IMR-90 (cell line): Measurements from ENCODE around the gene STOX2. TPM values are rescaled to one million over a fixed set of nuclear protein-coding genes. Genes with fewer than 3 reads are reported as not detected.
A peak's percentile ranks its signal among the peaks of the same experiment; 100 is the strongest.

Experiments used
- ATAC-seq: fragments of 200-7000 bp; cut with Tn5 transposase; 2 replicates; pipeline ENCODE4 v1.9.1; 2020; ENCODE audit warnings: low read depth, mild to moderate bottlenecking, moderate library complexity
- BruUV-seq: library from RNA; stranded (reverse); fragments of 400-500 nt; replicated peaks from 2 replicates; lab custom pipeline; 2021; lab: Mats Ljungman, UMichigan
- CTCF ChIA-PET: fragments of 300-600 bp; formaldehyde crosslinking; extraction: SDS; loops from one replicate; lab custom pipeline; 2021; ENCODE audit warnings: antibody characterized with exemption; lab: Yijun Ruan, JAX
- POLR2A ChIA-PET: fragments of 300-600 bp; sonication (Branson Sonifier 250); formaldehyde crosslinking; loops from one replicate; lab custom pipeline; 2022; ENCODE audit warnings: antibody characterized with exemption; ENCODE audit not compliant: unreplicated experiment; lab: Charles Lee
- DNase-seq: peaks from one replicate; pipeline ENCODE4 v3.0.0; 2013
- H2AFZ ChIP-seq: replicated peaks from 2 replicates; pipeline ENCODE3; 2013; ENCODE audit warnings: low read length, mild to moderate bottlenecking; ENCODE audit not compliant: poor library complexity
- H2AK5ac ChIP-seq: 2 replicates; pipeline ENCODE4 v1.6.1; 2013; ENCODE audit warnings: low read depth, low read length, inconsistent platforms
- H2AK9ac ChIP-seq: replicated peaks from 2 replicates; pipeline ENCODE3; 2013; ENCODE audit warnings: mild to moderate bottlenecking, low read depth, low read length, moderate library complexity; ENCODE audit not compliant: poor library complexity
- H2BK120ac ChIP-seq: 2 replicates; pipeline ENCODE4 v1.6.1; 2013; ENCODE audit warnings: low read depth, low read length, inconsistent platforms
- H2BK15ac ChIP-seq: 3 replicates; pipeline ENCODE4 v1.6.1; 2013; ENCODE audit warnings: low read depth, low read length, inconsistent platforms
- H2BK20ac ChIP-seq: 2 replicates; pipeline ENCODE4 v1.6.1; 2013; ENCODE audit warnings: low read depth, mild to moderate bottlenecking, inconsistent platforms, low read length, moderate library complexity
- H2BK5ac ChIP-seq: 2 replicates; pipeline ENCODE4 v1.6.1; 2013; ENCODE audit warnings: mild to moderate bottlenecking, low read depth, low read length, inconsistent platforms; ENCODE audit not compliant: poor library complexity, severe bottlenecking
- H3K14ac ChIP-seq: replicated peaks from 2 replicates; pipeline ENCODE4 v1.6.1; 2013; ENCODE audit warnings: low read depth, low read length, inconsistent platforms
- H3K18ac ChIP-seq: 2 replicates; pipeline ENCODE4 v1.6.1; 2013; ENCODE audit warnings: low read depth, low read length, control low read depth
- H3K23ac ChIP-seq: 2 replicates; pipeline ENCODE4 v1.6.1; 2013; ENCODE audit warnings: low read depth, low read length, inconsistent platforms
- H3K27ac ChIP-seq: 2 replicates; pipeline ENCODE4 v1.5.1; 2013; ENCODE audit warnings: mild to moderate bottlenecking, control low read depth, low read length; ENCODE audit not compliant: insufficient read depth
- H3K27me3 ChIP-seq: 2 replicates; pipeline ENCODE4 v1.6.1; 2013; ENCODE audit warnings: low read length; ENCODE audit not compliant: control insufficient read depth, insufficient read depth
- H3K36me3 ChIP-seq: 2 replicates; pipeline ENCODE4 v1.6.1; 2013; ENCODE audit warnings: low read length, mixed read lengths; ENCODE audit not compliant: control insufficient read depth, insufficient read depth
- H3K4ac ChIP-seq: 2 replicates; pipeline ENCODE4 v1.6.1; 2013; ENCODE audit warnings: low read depth, low read length, inconsistent platforms
- H3K4me1 ChIP-seq: 2 replicates; pipeline ENCODE4 v1.6.1; 2013; ENCODE audit warnings: low read length, mixed read lengths; ENCODE audit not compliant: control insufficient read depth, insufficient read depth
- H3K4me2 ChIP-seq: 2 replicates; pipeline ENCODE4 v1.6.1; 2013; ENCODE audit warnings: low read depth, mild to moderate bottlenecking, control low read depth, low read length, moderate library complexity
- H3K4me3 ChIP-seq: 2 replicates; pipeline ENCODE4 v1.5.1; 2013; ENCODE audit warnings: low read depth, mild to moderate bottlenecking, control low read depth, low read length, moderate library complexity; ENCODE audit not compliant: insufficient read depth
- H3K56ac ChIP-seq: 2 replicates; pipeline ENCODE4 v1.6.1; 2013; ENCODE audit warnings: low read length, inconsistent platforms; ENCODE audit not compliant: insufficient read depth; ENCODE audit errors: extremely low read depth
- H3K79me1 ChIP-seq, 2 experiments: 2 replicates each; pipeline ENCODE4 v1.6.1; 2013; ENCODE audit warnings: low read length in 2 of 2, inconsistent platforms in 1 of 2, low read depth in 1 of 2
- H3K9ac ChIP-seq: 2 replicates; pipeline ENCODE4 v1.6.1; 2013; ENCODE audit warnings: low read depth, low read length, control low read depth
- H3K9me1 ChIP-seq: 2 replicates; pipeline ENCODE4 v1.6.1; 2013; ENCODE audit warnings: low read length, inconsistent platforms; ENCODE audit not compliant: insufficient read depth
- H3K9me3 ChIP-seq: 2 replicates; pipeline ENCODE4 v1.6.1; 2013; ENCODE audit warnings: low read length; ENCODE audit not compliant: control insufficient read depth, insufficient read depth
- H4K20me1 ChIP-seq: 2 replicates; pipeline ENCODE4 v1.6.1; 2013; ENCODE audit warnings: low read length, inconsistent platforms; ENCODE audit not compliant: insufficient read depth
- H4K5ac ChIP-seq: 2 replicates; pipeline ENCODE4 v1.6.1; 2013; ENCODE audit warnings: mild to moderate bottlenecking, low read depth, low read length, control low read depth
- H4K8ac ChIP-seq, 2 experiments: 2 replicates each; pipeline ENCODE4 v1.6.1; 2013; ENCODE audit warnings: low read depth in 2 of 2, low read length in 2 of 2, control low read depth in 1 of 2, inconsistent platforms in 1 of 2
- H4K91ac ChIP-seq: 2 replicates; pipeline ENCODE4 v1.6.1; 2013; ENCODE audit warnings: low read depth, low read length, inconsistent platforms; ENCODE audit not compliant: insufficient read depth
- BHLHE40 ChIP-seq: fragments of 150-350 bp; IDR thresholded peaks from 2 replicates; pipeline ENCODE4 v1.6.1; 2016; ENCODE audit warnings: mild to moderate bottlenecking, low read depth, low read length
- CEBPB ChIP-seq: IDR thresholded peaks from 2 replicates; pipeline ENCODE4 v1.6.1; 2012; ENCODE audit warnings: low read depth, low read length, improper control_type of control experiment
- CTCF ChIP-seq: conservative IDR thresholded peaks from 2 replicates; pipeline ENCODE4 v1.5.1; 2012; ENCODE audit warnings: mild to moderate bottlenecking, low read depth, low read length, improper control_type of control experiment
- USF2 ChIP-seq: fragments of 150-350 bp; IDR thresholded peaks from 2 replicates; pipeline ENCODE4 v1.6.1; 2017; ENCODE audit warnings: mild to moderate bottlenecking, antibody characterized with exemption, low read length, low read depth
- WGBS, 2 experiments: methylation state at CpG; one replicate each; pipeline versions ENCODE4 v1.1.5 to v1.1.7; 2013; ENCODE audit warnings: missing lambda C conversion rate in 2 of 2; ENCODE audit not compliant: insufficient read length in 1 of 2; ENCODE audit errors: extremely low coverage in 2 of 2; 5-methylcytosine and 5-hydroxymethylcytosine counted together
- dilution Hi-C: fragments of 300-500 bp; cut with HindIII; formaldehyde crosslinking; loops from one replicate; pipeline ENCODE4 v1.14.3; 2018; ENCODE audit warnings: low sequenced_read_pairs; ENCODE audit not compliant: unreplicated experiment
- in situ Hi-C: fragments of 300-500 bp; cut with MboI; formaldehyde crosslinking; loops from 3 replicates; pipeline ENCODE4 v1.14.3; 2019; ENCODE audit warnings: low sequenced_read_pairs, inconsistent platforms, mixed read lengths
- intact Hi-C: fragments of 100-400 bp; cut with micrococcal nuclease; formaldehyde crosslinking; loops from 2 replicates; pipeline ENCODE4 v1.10.0; 2022
- polyA plus RNA-seq, 3 experiments: library from polyadenylated mRNA; depleted of rRNA; stranded (reverse); fragments of >200 nt; gene quantifications; 2 replicates each; pipeline ENCODE4 v1.2.3, GENCODE V29; 2012; ENCODE audit warnings: low replicate concordance in 1 of 3
- total RNA-seq: library from RNA; depleted of rRNA; stranded (reverse); fragments of >200 nt; gene quantifications from 2 replicates; pipeline ENCODE4 v1.2.3, GENCODE V29; 2012

Gene STOX2
- total and polyA plus RNA-seq, 2 of the 4 experiments (the other 2 are of a cell fraction), result 1.1 to 5.4 TPM

GRCh38 chr4:183912585-183912984 is 7.5 kb downstream of the STOX2 start:
- no peak overlapping the region for H3K4ac ChIP-seq
- DNase-seq, result peak; percentile 86
- H2AK9ac ChIP-seq, result no peak overlapping the region
- H3K9me1 ChIP-seq, result no peaks in the 10 kb centered on the region
- POLR2A ChIA-PET, result no interaction called here
- H3K4me3 ChIP-seq, result no peak overlapping the region
- peaks cover 3% of the 10 kb centered on the region; the same call in 1 of the 2 replicates for H3K4me1 ChIP-seq
- H2AK5ac ChIP-seq, result no peak overlapping the region
- intact Hi-C loops (no loop called here), dilution Hi-C loops (no loop called here), in situ Hi-C loops (no loop called here)
- no peak overlapping the region for H2BK120ac ChIP-seq
- H2BK20ac ChIP-seq, result no peak overlapping the region
- no peak overlapping the region for H3K23ac ChIP-seq
- peak overlapping the region; percentile 10 for H3K4me2 ChIP-seq
- no peak overlapping the region for H3K27ac ChIP-seq
- WGBS, 2 experiments, result 0% methylated on average over 1 of the region's 8 CpGs; no CpG with 5 or more reads in 1 of the 2 experiments
- peaks cover 2% of the 10 kb centered on the region; the same call in 1 of the 2 replicates for H3K36me3 ChIP-seq
- H4K8ac ChIP-seq, result no peak overlapping the region
- BruUV-seq, result no TSS peak
- no peak overlapping the region for H3K56ac ChIP-seq
- H2BK15ac ChIP-seq, result no peak overlapping the region
- peaks cover 6% of the 10 kb centered on the region; the same call in 1 of the 2 replicates for H3K27me3 ChIP-seq
- H3K9ac ChIP-seq, result no peak overlapping the region
- H4K20me1 ChIP-seq, result no peaks in the 10 kb centered on the region
- CTCF ChIA-PET, result interaction anchor here (0.6 kb wide), 1 partner anchor 102 kb away, joined by 3 read pairs; no protein-coding TSS in a partner anchor
- no peak for TF ChIP-seq CTCF
- peak; percentile 47; the same call in 1 of the 2 replicates for TF ChIP-seq BHLHE40
- peak; percentile 78 for TF ChIP-seq CEBPB
- TF ChIP-seq USF2, result peak; percentile 38; the same call in 1 of the 2 replicates
- no peaks in the 10 kb centered on the region for H3K9me3 ChIP-seq
- H4K5ac ChIP-seq, result no peak overlapping the region
- no peak overlapping the region for H2BK5ac ChIP-seq
- no peak overlapping the region for H3K14ac ChIP-seq
- no peak overlapping the region for H2AFZ ChIP-seq
- peak; percentile 76 for ATAC-seq
- H3K79me1 ChIP-seq, result no peaks in the 10 kb centered on the region
- H4K91ac ChIP-seq, result no peak overlapping the region
- no peak overlapping the region for H3K18ac ChIP-seq
